Upper lobe of left lung (tissue), 6 donors: ENCODE results near the gene GNPTG. TPM values are rescaled to one million over a fixed set of nuclear protein-coding genes. Genes with fewer than 3 reads are reported as not detected.
A peak's percentile ranks its signal among the peaks of the same experiment; 100 is the strongest.

Experiments used
- ATAC-seq, 2 donors: fragments of 200-7000 bp; cut with Tn5 transposase; one replicate each; pipeline ENCODE4 v1.9.1; 2022; ENCODE audit warnings: mild to moderate bottlenecking in 2 of 2, moderate library complexity in 2 of 2; ENCODE audit not compliant: low FRiP score in 2 of 2
- DNase-seq, 2 donors: peaks; one replicate each; pipeline ENCODE4 v3.0.0-alpha.2; 2019 to 2020
- H3K27ac ChIP-seq, 4 donors: fragments of 200-600 bp; sonication (generic); one replicate each; pipeline ENCODE4 v1.5.1; 2016 to 2019
- H3K27me3 ChIP-seq, 4 donors: fragments of 200-600 bp; sonication (generic); one replicate each; pipeline ENCODE4 v1.5.1; 2017 to 2019
- H3K36me3 ChIP-seq, 4 donors: fragments of 200-600 bp; sonication (generic); one replicate each; pipeline ENCODE4 v1.5.1; 2016 to 2019
- H3K4me1 ChIP-seq, 4 donors: fragments of 200-600 bp; sonication (generic); one replicate each; pipeline ENCODE4 v1.5.1; 2018 to 2019
- H3K4me3 ChIP-seq, 4 donors: fragments of 200-600 bp; sonication (generic); one replicate each; pipeline ENCODE4 v1.5.1; 2017 to 2019; ENCODE audit warnings: mild to moderate bottlenecking in 2 of 4, moderate library complexity in 1 of 4
- H3K9me3 ChIP-seq, 4 donors: fragments of 200-600 bp; sonication (generic); one replicate each; pipeline ENCODE4 v1.5.1; 2018 to 2019
- EP300 ChIP-seq, 4 donors: sonication (generic); formaldehyde crosslinking; IDR thresholded peaks; one replicate each; pipeline ENCODE4 v1.5.1; 2017; ENCODE audit warnings: antibody characterized with exemption in 4 of 4, control low read depth in 2 of 4
- POLR2A ChIP-seq, 4 donors: fragments of 450-650 bp; IDR thresholded peaks; one replicate each; pipeline ENCODE4 v1.5.1; 2016 to 2017; ENCODE audit warnings: antibody characterized with exemption in 4 of 4, mild to moderate bottlenecking in 2 of 4
- POLR2AphosphoS5 ChIP-seq, 2 donors: sonication (generic); formaldehyde crosslinking; IDR thresholded peaks; one replicate each; pipeline ENCODE4 v1.5.1; 2017; ENCODE audit warnings: antibody characterized with exemption in 2 of 2
- WGBS, 2 donors: methylation state at CpG; one replicate each; pipeline ENCODE4 v1.1.5; 2017 to 2018; 5-methylcytosine and 5-hydroxymethylcytosine counted together
- total RNA-seq, 6 donors: library from RNA; depleted of rRNA in 4 of 6; stranded (reverse); fragments of >200 nt in 4 of 6; gene quantifications; one replicate each; pipeline versions ENCODE4 v1.1.0 to v1.2.1, GENCODE V29; 2016 to 2021
- TF ChIP-seq, protein P1 (sequence below), 6 experiments: fragments of 450-650 bp in 4 of 6; fragments of 200-600 bp in 2 of 6; sonication (generic) in 2 of 6; IDR thresholded peaks; one replicate each; pipeline ENCODE4 v1.5.1; 2016 to 2019; ENCODE audit warnings: antibody characterized with exemption in 6 of 6
- donor health status: DM: no; HTN: no; CAD: no; lungs with moderate emphysema.
- donor health status: DM: no; HTN: yes; CAD: no; lungs with severe emphysema.

GNPTG gene
- total RNA-seq, 6 donors from 2014 or later: 32.8 to 106 (median 93.0) TPM

- no peak for DNase-seq
- 89 to 95% methylated on average over 14 of the region's 14 CpGs for WGBS, 2 donors
- ATAC-seq: no peak
- no peaks in the 10 kb centered on the region for H3K9me3 ChIP-seq
- TF ChIP-seq EP300 (IDR thresholded peaks at IDR 0.05) (no peak), POLR2A (IDR thresholded peaks at IDR 0.05) (no peak), POLR2AphosphoS5 (IDR thresholded peaks at IDR 0.05) (no peak)
- TF ChIP-seq, protein P1, sequence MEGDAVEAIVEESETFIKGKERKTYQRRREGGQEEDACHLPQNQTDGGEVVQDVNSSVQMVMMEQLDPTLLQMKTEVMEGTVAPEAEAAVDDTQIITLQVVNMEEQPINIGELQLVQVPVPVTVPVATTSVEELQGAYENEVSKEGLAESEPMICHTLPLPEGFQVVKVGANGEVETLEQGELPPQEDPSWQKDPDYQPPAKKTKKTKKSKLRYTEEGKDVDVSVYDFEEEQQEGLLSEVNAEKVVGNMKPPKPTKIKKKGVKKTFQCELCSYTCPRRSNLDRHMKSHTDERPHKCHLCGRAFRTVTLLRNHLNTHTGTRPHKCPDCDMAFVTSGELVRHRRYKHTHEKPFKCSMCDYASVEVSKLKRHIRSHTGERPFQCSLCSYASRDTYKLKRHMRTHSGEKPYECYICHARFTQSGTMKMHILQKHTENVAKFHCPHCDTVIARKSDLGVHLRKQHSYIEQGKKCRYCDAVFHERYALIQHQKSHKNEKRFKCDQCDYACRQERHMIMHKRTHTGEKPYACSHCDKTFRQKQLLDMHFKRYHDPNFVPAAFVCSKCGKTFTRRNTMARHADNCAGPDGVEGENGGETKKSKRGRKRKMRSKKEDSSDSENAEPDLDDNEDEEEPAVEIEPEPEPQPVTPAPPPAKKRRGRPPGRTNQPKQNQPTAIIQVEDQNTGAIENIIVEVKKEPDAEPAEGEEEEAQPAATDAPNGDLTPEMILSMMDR (IDR thresholded peaks at IDR 0.05): no peak
- H3K4me1 ChIP-seq: peaks cover 10 to 12% (median 12%) of the 10 kb centered on the region in 4 donors
- no peak overlapping the region for H3K4me3 ChIP-seq
- H3K27ac ChIP-seq: no peak overlapping the region
- H3K27me3 ChIP-seq: no peaks in the 10 kb centered on the region
- peaks cover 30 to 68% (median 49%) of the 10 kb centered on the region in 4 donors for H3K36me3 ChIP-seq
These were observed 52.0 kb downstream of the GNPTG start for GRCh38 chr16:1403733-1404132.

DNA sequence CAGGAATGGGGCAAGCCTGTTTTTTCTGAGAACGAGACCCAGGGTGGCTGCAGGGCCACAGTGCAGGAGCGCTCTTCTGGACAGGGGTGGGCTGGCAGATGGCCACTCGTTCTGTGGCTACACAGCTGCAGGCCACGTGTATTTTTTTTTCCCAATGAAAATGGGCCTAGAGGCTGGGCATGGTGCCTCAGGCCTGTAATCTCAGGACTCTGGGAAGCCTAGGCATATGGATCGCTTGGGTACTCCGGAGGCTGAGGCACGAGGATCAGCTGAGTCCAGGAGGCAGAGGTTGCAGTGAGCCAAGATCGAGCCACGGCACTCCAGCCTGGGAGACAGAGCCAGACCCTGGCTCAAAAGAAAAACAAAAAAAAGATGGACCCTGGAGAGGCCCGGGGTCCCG, 56.0 kb downstream of the GNPTG start:
- TF ChIP-seq POLR2A (IDR thresholded peaks at IDR 0.05) (no peak), POLR2AphosphoS5 (IDR thresholded peaks at IDR 0.05) (no peak), EP300 (IDR thresholded peaks at IDR 0.05) (no peak)
- TF ChIP-seq, protein P1 (IDR thresholded peaks at IDR 0.05): no peak
- Histone ChIP-seq H3K27me3 (no peaks in the 10 kb centered on the region), H3K4me1 (peaks cover 13 to 22% (median 14%) of the 10 kb centered on the region in 4 donors), H3K4me3 (peak overlapping the region in 3 of 4 donors; percentile 40 to 49 (median 42)), H3K27ac (peak overlapping the region in 1 of 4 donors; percentile 61), H3K9me3 (no peaks in the 10 kb centered on the region), H3K36me3 (peaks cover 0 to 50% (median 21%) of the 10 kb centered on the region in 4 donors)
- ATAC-seq: peak; percentile 2 to 9
- 39 to 52% methylated on average over 9 to 10 of the region's 11 CpGs for WGBS, 2 donors
- DNase-seq: no peak

DNA sequence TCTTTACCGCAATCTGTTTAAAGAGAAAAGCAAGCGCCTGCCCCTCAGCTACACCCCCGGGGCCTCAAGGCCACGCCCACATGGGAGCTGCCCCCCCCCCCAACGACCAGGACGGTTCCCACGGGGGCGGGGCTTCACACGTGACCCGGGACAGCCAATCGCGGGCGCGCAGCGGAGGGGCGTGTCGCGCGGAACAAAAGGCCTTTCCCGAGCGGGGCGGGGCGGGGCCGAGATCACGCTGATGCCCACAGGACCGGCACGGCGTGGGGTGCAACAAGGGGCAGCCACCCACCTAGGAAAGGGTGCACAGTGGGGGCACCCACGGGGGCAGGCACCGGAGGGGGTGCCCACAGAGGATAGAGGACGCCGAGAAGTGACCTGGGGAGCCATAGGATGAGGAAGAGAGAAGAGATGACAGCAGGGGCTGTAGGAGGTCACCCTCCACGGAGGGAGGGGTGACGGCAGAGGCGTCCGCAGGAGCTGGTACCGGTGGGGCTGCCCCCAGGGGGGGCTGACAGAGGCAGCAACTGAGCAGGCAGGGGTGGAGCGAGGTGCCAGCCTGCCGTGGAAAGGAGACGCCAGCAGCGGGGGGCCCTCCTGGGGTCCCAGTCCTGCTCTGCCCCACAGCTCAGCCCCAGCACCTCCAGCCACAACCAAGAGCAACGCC, 56.6 kb downstream of the GNPTG start:
- 7 to 8% methylated on average over 30 to 38 of the region's 42 CpGs for WGBS, 2 donors

DNA sequence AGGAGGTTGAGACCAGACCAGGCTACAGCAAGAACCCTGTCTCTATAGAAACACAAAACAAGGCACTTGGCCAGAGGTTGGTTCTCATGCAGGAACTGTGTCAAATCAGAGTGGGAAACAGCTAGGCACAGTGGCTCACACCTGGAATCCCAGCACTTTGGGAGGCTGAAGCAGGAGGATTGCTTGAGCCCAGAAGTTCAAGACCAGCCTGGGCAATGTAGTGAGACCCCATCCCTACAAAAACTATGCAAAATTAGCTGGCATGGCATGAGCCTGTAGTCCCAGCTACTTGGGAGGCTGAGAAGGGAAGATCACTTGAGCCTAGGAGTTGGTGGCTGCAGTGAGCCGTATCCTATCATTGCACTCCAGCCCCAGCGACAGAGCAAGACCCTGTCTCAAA, 61.1 kb downstream of the GNPTG start:
- Histone ChIP-seq H3K4me3 (peak overlapping the region in 1 of 4 donors; percentile 99), H3K4me1 (peaks cover 20 to 43% (median 22%) of the 10 kb centered on the region in 4 donors)
- WGBS, 2 donors: 93 to 100% methylated on average over 1 to 2 of the region's 2 CpGs

More for the DNA sequence above, 56.6 kb downstream of the GNPTG start:
- DNase-seq (peak; percentile 91 to 100), ATAC-seq (peak; percentile 95 to 97)
- Histone ChIP-seq H3K36me3 (peaks cover 0 to 45% (median 16%) of the 10 kb centered on the region in 4 donors), H3K4me1 (peaks cover 14 to 27% (median 17%) of the 10 kb centered on the region in 4 donors), H3K9me3 (no peaks in the 10 kb centered on the region), H3K27me3 (no peaks in the 10 kb centered on the region), H3K27ac (peak overlapping the region in 2 of 4 donors; percentile 13 to 61), H3K4me3 (peak overlapping the region in 3 of 4 donors; percentile 40 to 49 (median 42))
- TF ChIP-seq, protein P1 (IDR thresholded peaks at IDR 0.05): no peak
- TF ChIP-seq POLR2AphosphoS5 (IDR thresholded peaks at IDR 0.05) (peak in 1 of 2 donors; percentile 63), EP300 (IDR thresholded peaks at IDR 0.05) (no peak)

More for the DNA sequence above, 61.1 kb downstream of the GNPTG start:
- H3K9me3 ChIP-seq: no peaks in the 10 kb centered on the region
- ATAC-seq: no peak
- TF ChIP-seq POLR2AphosphoS5 (IDR thresholded peaks at IDR 0.05) (no peak), POLR2A (IDR thresholded peaks at IDR 0.05) (no peak), EP300 (IDR thresholded peaks at IDR 0.05) (no peak)
- TF ChIP-seq, protein P1 (IDR thresholded peaks at IDR 0.05): no peak
- DNase-seq: no peak
- no peaks in the 10 kb centered on the region for H3K27me3 ChIP-seq
- H3K36me3 ChIP-seq: peaks cover 0 to 19% (median 7%) of the 10 kb centered on the region in 4 donors
- H3K27ac ChIP-seq: no peak overlapping the region

Other genes with a start within 250 kb of the GNPTG start
- gene CACNA1H, start 198.8 kb upstream of the GNPTG start, total RNA-seq: 10 to 100 TPM in 2 of 6 donors, 1 to 10 TPM in 4; 6.4 to 46.1 (median 9.3) TPM
- 10 to 100 TPM in 1 of 6 donors, 1 to 10 TPM in 2, under 1 TPM in 1, not detected in 2; 0.61 to 38.8 (median 3.7) TPM for gene TPSG1, start 126.7 kb upstream of the GNPTG start, total RNA-seq
- 100 to 1,000 TPM in 2 of 6 donors, 10 to 100 TPM in 4; 10.5 to 329 (median 70.7) TPM for gene TPSB2, start 121.7 kb upstream of the GNPTG start, total RNA-seq
- gene TPSAB1, start 111.2 kb upstream of the GNPTG start, total RNA-seq: 100 to 1,000 TPM in 3 of 6 donors, 10 to 100 TPM in 2, 1 to 10 TPM in 1; 6.4 to 207 (median 99.8) TPM
- 10 to 100 TPM in 2 of 6 donors, 1 to 10 TPM in 4; 1.3 to 14.0 (median 6.4) TPM for gene TPSD1, start 95.9 kb upstream of the GNPTG start, total RNA-seq
- gene UBE2I, start 42.3 kb upstream of the GNPTG start, total RNA-seq: 100 to 1,000 TPM in 1 of 6 donors, 10 to 100 TPM in 5; 51.4 to 113 (median 92.0) TPM
- 10 to 100 TPM in 3 of 6 donors, 1 to 10 TPM in 3; 3.2 to 57.6 (median 11.5) TPM for gene BAIAP3, start 18.3 kb upstream of the GNPTG start, total RNA-seq
- 10 to 100 TPM; 55.6 to 74.5 (median 65.1) TPM for gene TSR3, start 53 bp upstream of the GNPTG start, total RNA-seq
- 10 to 100 TPM in 5 of 6 donors, 1 to 10 TPM in 1; 7.6 to 83.8 (median 28.0) TPM for gene UNKL, start 62.8 kb downstream of the GNPTG start, total RNA-seq
- 10 to 100 TPM in 3 of 6 donors, 1 to 10 TPM in 3; 3.1 to 16.3 (median 9.9) TPM for gene UQCC4, start 68.8 kb downstream of the GNPTG start, total RNA-seq
- 1 to 10 TPM in 1 of 6 donors, under 1 TPM in 1, not detected in 4; 0.27 to 2.2 TPM for gene PERCC1, start 79.1 kb downstream of the GNPTG start, total RNA-seq
- 1 to 10 TPM in 4 of 6 donors, under 1 TPM in 1, not detected in 1; 0.30 to 5.4 (median 2.9) TPM for gene CCDC154, start 92.6 kb downstream of the GNPTG start, total RNA-seq
- gene CLCN7, start 123.1 kb downstream of the GNPTG start, total RNA-seq: 100 to 1,000 TPM in 4 of 6 donors, 10 to 100 TPM in 2; 78.0 to 463 (median 147) TPM
- under 1 TPM in 3 of 6 donors, not detected in 3; 0.30 to 0.34 (median 0.34) TPM for gene PTX4, start 137.0 kb downstream of the GNPTG start, total RNA-seq
- gene TELO2, start 141.4 kb downstream of the GNPTG start, total RNA-seq: 100 to 1,000 TPM in 1 of 6 donors, 10 to 100 TPM in 5; 13.8 to 130 (median 41.5) TPM
- 100 to 1,000 TPM in 1 of 6 donors, 10 to 100 TPM in 5; 31.4 to 112 (median 48.4) TPM for gene TMEM204, start 181.7 kb downstream of the GNPTG start, total RNA-seq